UCSD-AML1 (cell line): ENCODE results near the gene ARHGAP22.

ENCODE experiments used
- DNase-seq: peaks from one replicate; lab custom pipeline; 2025; ENCODE audit not compliant: unreplicated experiment; lab: John Stamatoyannopoulos, UW

ARHGAP22 gene

DNA sequence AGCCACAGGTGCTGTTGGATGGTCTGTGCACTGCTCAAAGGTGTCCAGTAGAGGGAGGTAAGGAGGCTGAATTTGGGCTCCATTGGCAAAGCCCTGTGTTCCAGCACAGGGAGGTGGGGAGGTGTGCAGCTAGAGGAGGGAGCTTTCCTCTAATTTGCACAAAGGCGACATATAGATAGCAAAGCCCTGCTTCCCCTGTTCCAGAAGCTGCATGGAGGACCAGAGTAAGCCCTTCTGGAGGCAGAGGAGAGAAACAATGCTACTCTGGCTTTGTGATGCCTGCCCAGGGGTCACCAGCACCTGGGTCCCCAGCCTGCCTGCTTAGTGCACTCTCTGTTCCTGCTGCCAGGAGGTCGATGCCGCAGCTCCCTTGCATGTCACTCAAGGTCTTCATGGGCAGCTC is 3.4 kb upstream of the ARHGAP22 start:
- peak; percentile 36 for DNase-seq

DNA sequence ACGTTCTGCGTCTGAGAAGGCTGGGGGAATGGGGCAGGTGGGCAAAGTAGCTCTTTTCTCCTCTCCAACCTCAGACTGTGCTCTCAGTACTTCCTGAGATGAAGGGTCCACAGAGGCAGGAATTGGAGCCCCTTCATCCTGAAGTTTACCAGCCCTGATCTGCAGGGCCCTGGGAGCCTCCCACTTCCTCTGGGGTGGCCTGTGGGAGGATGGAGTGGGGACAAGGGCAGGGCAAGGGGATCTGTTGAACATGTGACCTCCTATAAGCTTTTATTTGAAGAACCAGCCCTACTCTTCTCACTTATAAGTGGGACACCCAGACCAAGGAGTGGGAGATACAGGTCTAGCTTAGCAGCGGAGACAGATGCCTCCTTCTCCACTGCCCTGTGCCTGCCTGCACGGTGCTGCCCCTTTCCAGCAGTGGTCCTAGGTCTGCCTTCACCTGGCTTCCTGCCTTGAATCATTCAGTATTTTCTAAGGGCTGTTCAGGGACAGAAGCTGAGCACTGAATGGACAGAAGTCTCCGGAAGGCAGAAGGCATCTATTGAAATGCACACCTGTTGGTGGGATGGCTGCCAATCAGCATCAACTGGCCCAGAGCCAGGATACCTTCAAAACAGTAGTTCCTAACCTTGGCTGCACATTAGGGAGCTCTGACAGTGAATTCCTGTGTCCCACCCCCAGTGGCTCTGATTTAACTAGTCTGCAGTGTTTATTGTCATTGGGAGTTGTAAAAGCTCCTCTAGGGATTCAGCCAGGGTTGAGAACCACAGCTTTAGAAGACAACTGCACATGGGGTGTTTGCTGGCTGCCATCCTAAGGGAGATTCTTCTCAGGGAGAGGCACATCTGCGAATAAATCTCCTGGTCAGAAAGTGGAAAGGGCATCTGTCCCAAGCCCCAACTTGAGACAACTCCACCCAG is 2.7 kb upstream of the ARHGAP22 start:
- no peak for DNase-seq

DNA sequence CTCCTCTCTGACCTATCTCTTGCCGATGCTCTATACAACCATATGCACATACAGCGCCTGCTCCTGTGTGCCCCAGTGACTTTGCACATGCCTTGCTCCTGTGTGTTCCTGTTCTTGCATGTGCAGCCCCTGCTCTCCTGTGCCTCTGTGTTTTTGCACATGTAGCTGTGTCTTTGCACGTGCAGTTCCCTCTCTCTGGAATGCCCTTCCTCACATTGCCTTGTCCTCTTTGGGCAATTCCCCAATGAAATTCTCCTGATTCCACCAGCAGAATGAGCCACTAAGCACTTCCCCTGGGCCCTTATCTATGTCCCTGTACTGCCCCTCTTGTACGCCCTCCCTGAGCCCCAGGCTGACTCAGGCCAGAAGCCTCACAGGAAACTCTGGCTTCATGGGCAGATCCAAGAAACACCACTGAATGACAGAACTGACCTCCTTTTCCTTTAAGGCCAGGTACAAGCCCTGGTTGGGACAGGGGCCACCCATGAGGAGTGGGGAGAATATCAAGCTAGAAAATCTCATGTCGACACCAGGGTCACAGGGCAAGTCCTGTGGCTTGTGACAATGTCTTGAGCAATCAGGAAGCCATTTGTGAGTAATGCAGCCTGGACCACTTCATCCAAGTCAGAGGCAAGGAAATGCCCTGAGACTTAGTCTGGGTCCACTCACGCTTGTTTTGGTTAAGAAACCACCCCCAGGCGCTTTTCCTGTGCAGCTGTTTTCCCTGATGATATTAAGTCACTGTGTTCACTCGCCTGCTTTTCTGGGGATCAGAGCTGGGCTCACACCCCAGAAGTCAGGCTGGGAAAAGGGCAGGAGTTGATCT is 1.9 kb upstream of the ARHGAP22 start:
- DNase-seq: peak; percentile 63

- DNase-seq: no peak
Measured at GRCh38 chr10:48605786-48606529, 1.1 kb upstream of the ARHGAP22 start.

DNA sequence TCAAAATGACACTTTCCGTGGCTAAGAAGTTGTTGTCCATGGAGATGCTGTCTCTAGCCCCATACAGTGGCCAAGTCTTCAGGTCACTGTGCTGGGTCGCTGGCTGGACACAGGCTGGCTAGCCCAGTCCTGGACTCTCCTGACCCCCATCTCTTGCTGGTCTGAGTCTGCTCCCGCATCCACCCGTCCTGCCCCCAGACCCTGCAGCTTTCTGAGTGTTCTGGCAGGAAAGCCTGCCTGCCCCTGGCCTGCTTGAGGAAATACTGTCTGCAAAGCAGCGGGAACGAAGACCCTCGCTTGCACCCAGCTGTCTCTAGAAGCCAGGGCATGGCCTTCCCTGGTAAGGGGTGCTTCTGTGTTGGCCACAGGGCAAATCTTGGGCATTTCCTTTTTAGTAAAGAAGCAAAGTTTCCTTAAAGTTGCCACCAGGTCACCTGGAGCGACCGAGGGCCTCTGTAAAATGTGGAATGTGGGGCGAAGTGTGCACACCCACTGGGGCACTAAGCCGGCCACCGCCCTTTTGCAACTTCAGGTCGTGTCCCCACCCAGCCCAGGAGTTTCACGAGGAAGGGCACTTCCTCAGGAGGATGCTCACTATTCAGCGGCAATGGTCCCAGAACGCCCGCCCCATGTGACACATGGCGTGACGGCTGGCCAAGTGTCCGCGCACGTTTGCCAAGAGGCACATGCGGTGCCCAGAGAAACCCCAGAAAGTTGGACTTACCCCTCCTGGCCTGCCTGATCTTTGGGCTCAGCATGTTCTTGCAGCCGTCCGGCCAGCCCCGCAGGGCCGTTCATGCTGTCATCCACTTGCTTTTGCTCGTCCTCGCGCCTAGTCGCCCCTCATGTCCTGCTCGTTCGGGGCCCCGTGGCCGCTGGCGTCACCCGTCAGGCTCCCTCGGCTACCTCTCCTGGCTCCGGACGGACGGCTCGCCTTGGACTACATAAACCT is 558 bp downstream of the ARHGAP22 start:
- DNase-seq: no peak

DNA sequence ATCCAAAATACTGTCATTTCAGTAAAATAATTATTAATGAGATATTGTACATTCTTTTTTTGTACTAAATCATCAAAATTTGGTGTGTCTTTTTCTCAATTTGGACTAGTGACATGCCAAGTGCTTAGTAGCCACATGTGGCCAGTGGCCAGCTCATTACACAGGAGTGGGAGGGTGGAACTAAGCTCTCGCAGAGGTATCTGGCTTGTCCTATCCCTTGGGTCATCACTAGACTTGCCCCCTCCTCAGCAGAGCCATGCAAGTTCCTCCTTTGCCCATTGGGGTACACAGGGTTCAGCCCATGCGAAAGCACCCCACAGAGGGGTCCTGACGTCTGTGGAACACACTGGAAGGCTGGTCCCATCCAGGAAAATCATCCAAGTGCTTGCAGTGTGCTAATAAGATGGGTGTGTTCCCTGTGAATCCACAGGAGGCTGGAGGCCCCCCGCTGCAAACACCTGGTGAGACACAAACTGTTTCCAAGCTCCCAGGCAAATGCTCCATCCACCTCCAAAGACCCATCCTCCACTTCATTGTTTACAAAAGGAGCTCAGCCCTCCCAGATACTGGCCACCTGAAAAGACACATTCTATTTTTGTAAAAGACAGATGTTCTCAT is 1.3 kb downstream of the ARHGAP22 start:
- no peak for DNase-seq

- no peak for DNase-seq
Measured at GRCh38 chr10:48602401-48603135, 2.3 kb downstream of the ARHGAP22 start.

GRCh38 chr10:48601789-48602188 is 3.1 kb downstream of the ARHGAP22 start:
- no peak for DNase-seq

DNA sequence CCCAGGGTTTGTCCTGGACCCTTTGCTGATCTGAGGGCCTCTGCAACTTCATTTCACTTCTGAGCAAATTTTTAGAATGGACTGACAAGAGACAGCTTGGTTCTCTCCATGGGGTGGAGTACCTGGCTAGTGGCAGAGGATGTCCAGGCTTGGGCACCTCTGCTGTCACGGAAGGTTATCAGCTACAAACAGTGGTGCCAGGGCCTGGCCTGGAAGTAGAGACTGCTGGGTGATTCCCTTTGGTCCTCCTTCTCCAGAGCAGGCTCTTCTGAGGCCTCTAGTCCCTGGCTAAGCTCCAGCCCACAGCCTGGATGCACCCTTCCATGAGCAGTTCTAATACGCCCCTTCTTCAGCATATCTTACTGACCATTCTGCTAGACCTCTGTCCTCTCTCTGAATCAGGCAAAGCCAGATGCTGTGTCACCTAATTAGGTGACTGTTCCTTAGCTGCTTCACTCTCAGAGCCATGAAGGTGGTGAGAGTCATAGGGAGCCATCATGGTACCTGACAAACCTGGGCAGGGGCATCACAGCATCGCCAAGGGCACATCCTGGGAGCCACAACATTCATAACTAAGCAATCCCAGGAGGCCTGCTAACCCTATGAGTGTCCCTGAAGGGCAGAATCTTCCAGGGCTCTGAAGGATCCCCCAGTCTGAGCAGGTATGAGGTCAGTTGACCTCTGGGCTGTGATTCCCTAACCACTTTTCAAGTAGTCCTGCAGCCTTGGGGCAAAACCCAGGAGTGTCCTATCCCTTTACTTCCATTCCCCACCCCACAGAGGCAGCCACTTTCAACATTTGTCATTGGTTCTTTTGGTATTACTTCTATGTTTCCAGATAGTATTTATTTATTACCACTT is 4.0 kb downstream of the ARHGAP22 start:
- no peak for DNase-seq

DNA sequence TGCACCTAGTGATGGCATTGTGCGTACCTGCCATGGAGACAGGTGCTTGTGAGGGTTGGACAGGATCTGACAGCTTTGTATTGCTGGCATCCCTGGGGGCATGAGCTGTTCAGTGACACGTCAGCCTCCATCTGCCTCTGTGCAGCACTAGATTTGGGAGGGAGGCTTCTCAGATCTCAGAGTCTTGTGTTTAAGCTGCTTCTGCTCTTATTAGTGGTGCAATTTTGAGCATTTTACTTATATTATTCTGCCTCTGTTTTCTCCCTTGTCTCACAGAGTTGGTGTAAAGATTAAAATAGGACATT is 5.1 kb downstream of the ARHGAP22 start:
- no peak for DNase-seq

DNA sequence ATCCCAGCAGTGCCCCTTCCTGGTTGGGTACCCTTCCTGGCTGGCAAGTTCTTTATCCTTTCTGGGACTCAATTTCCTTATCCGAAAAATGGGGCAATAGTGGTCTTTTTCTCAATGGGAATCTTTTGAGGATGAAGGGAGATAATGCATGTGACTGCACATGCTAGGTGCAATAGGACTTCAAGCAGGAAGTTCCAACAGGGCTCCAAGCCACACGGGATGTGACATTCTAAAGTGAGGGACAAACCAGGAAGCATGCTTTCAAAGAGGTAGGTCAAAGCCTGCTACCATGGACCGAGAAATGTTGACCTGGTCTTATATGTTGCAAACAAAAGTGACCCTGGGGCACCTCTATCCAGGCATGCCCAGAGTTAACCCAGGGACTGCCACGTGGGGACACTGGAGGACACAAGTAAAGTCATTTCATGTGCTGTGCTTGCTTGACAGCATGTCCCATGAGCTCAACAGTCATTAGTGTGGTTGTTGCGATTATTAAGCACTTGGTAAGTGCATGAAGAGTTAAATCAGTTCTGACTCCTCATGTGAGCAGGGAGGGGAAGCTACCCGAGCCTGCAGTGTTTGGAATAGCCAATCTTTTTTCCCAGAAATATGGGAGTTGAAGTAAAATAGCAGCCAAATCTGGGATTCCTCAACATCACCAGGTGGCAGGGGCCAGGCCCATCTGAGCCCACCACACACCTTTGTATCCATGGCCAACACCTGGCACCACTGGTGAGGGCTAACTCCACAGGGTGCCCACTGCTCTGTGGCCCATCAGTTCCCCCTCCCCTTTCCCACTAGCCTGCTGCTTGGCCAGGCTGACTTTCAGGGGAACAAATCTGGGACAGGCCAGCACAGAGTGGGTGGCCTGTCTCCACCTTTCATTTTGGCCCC is 5.7 kb downstream of the ARHGAP22 start:
- no peak for DNase-seq

GRCh38 chr10:48598243-48598935 is 6.5 kb downstream of the ARHGAP22 start:
- DNase-seq: no peak

DNA sequence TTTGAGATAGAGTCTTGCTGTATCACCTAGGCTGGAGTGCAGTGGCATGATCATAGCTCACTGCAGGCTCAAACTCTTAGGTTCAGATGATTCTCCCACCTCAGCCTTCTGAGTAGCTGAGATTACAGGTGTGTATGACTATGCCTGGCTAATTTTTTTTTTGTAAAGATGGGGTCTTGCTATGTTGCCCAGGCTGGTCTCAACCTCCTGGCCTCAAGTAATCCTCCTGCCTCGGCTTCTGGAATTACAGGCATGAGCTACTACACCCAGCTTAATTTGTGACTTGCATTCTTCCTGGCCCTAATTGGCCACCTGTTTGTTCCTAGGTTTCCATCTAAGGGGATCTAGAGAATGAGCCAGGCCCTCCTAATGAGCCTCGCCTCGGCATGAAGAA is 9.3 kb downstream of the ARHGAP22 start:
- no peak for DNase-seq

DNA sequence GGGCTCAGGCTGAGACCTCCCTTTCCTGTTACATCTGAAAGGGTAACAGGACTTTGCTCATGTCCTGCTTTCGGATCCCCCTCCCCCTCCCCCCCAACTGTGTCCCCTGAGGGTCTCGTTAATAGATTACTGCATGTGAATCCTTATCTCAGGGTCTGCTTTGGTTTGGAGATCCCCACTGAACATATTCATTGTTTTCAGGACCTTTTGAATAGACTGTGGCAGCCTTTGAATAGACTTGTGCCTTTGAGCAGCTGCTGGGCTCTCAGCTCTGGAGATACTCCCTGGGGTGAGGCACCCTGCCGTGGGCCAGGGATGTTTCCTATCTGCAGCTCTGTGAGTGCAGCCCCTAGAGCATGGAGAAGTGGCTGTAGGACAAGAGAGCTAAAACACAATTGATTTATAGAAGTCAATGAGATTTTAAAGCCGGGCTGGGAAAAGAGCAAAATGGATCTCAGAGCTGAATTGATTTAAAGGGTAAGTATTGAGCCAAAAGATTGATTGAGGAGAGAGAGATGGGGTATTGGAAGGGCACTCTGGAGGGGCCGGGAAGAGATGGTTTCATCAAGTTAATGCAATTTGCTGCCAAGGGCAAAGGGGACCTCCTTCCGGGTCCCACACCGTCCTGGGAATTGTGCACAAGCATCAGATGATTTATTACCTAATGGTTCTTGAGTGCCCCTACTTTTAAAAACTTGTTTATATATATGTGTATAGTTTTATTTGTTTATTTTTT is 9.9 kb downstream of the ARHGAP22 start:
- DNase-seq: no peak

DNA sequence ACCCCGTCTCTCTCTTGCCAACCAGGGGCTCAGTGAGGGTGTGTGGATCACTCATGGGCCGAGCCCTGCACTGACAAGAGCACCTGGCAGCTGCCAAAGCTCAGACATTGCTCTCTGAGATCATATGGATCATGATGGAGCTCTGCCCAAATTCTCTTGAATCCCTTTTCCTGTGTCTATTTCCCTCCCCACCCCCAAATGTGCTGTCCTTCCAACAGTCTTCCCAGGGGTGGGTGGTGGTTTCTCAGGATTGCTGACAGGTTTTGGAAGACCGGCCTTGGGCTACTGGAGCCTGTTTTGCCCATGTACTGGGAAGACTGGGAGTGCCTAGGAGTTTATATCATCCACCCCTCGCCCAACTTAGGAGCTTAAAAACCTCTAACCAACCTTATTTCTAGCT is 10.5 kb downstream of the ARHGAP22 start:
- no peak for DNase-seq

- DNase-seq: no peak
Measured at GRCh38 chr10:48592346-48592745, 12.5 kb downstream of the ARHGAP22 start.
